ENCODE results near the gene TWNK.

Gene TWNK

GRCh38 chr10:100986952-100987684 is at the start of gene TWNK, which contains the start of gene MRPL43:
TSS of gene TWNK (plus strand) at chr10:100987543. CDS start at chr10:100988211, 668 bp downstream.
TSS of gene MRPL43 (minus strand) at chr10:100987497. CDS start at chr10:100987443, 54 bp downstream.
- DNase-seq = no peak

GRCh38 chr10:100939763-100940344 is 47.5 kb upstream of the TWNK start:
- DNase-seq = no peak

- no peak for DNase-seq
These were observed 45.1 kb upstream of the TWNK start for GRCh38 chr10:100942229-100942628.

- DNase-seq = no peak
These were observed 43.8 kb upstream of the TWNK start for GRCh38 chr10:100943508-100943907.

GRCh38 chr10:100945754-100946153 is 41.6 kb upstream of the TWNK start:
- no peak for DNase-seq

GRCh38 chr10:100948916-100949315 is 38.4 kb upstream of the TWNK start:
- no peak for DNase-seq

- DNase-seq = no peak
These were observed 27.1 kb upstream of the TWNK start for GRCh38 chr10:100960251-100960650.

- no peak for DNase-seq
These were observed 24.8 kb upstream of the TWNK start for GRCh38 chr10:100962351-100963080.

- no peak for DNase-seq
These were observed 23.5 kb upstream of the TWNK start for GRCh38 chr10:100963826-100964225.

GRCh38 chr10:100965820-100966219 is 21.5 kb upstream of the TWNK start:
- DNase-seq = no peak

GRCh38 chr10:100966887-100967286 is 20.5 kb upstream of the TWNK start:
- no peak for DNase-seq

- DNase-seq = no peak
These were observed 20.0 kb upstream of the TWNK start for GRCh38 chr10:100967332-100967731.

- DNase-seq = no peak
These were observed 19.1 kb upstream of the TWNK start for GRCh38 chr10:100968062-100968736.

- DNase-seq = no peak
These were observed 18.5 kb upstream of the TWNK start for GRCh38 chr10:100968863-100969186.

GRCh38 chr10:100969187-100970075 is 17.9 kb upstream of the TWNK start, which contains the start of gene SEMA4G:
TSS of gene SEMA4G (plus strand) at chr10:100969504. CDS start at chr10:100972913, 3,409 bp downstream.
- DNase-seq = no peak

- DNase-seq = no peak
These were observed 17.0 kb upstream of the TWNK start for GRCh38 chr10:100970076-100970913.

- no peak for DNase-seq
These were observed 16.2 kb upstream of the TWNK start for GRCh38 chr10:100970914-100971811.

- DNase-seq = no peak
These were observed 15.0 kb upstream of the TWNK start for GRCh38 chr10:100972115-100972903.

GRCh38 chr10:100972904-100973535 is 14.3 kb upstream of the TWNK start:
- DNase-seq = no peak
